Measurements from ENCODE around the gene PRPH.

Gene PRPH

DNA sequence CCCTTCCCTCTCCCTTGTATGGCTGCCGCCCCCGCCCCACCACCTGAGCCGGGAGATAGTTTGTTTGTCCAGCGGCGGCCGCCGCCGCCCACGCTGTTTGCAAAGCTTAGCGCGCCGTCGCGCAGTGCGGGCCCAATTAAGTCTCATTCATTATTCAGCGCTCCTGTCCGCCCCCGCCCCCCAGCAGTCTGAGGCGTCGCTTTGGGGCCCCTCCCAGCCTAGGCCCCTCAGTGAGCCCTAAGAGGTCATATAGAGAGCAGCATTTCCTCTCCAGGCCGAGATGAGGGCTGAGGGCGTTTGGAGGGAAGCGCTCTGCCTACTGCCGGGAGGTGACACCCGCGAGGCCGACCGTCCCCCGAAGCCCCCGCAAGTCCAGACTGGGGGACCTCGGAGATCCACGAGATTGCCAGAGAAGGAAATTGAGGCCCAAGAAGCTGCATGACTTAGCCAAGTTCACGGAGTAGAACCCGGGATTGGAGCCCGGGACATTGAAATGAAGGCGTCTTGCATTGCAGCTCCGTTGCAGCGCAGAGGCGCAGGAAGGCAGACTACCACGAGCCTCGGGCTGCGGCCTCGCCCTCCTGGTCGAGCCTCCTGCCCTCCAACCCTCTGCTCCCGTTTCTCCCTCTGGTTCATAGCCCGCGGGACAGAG is 51.8 kb downstream of the PRPH start, which contains the start of gene DNAJC22:
TSS of gene DNAJC22 (plus strand) at position 230 of the 652 bp plus-strand sequence. CDS start 1,985 bp downstream, outside the sequence.
- no peak for DNase-seq (ENCODE audit: low spot score)

DNA sequence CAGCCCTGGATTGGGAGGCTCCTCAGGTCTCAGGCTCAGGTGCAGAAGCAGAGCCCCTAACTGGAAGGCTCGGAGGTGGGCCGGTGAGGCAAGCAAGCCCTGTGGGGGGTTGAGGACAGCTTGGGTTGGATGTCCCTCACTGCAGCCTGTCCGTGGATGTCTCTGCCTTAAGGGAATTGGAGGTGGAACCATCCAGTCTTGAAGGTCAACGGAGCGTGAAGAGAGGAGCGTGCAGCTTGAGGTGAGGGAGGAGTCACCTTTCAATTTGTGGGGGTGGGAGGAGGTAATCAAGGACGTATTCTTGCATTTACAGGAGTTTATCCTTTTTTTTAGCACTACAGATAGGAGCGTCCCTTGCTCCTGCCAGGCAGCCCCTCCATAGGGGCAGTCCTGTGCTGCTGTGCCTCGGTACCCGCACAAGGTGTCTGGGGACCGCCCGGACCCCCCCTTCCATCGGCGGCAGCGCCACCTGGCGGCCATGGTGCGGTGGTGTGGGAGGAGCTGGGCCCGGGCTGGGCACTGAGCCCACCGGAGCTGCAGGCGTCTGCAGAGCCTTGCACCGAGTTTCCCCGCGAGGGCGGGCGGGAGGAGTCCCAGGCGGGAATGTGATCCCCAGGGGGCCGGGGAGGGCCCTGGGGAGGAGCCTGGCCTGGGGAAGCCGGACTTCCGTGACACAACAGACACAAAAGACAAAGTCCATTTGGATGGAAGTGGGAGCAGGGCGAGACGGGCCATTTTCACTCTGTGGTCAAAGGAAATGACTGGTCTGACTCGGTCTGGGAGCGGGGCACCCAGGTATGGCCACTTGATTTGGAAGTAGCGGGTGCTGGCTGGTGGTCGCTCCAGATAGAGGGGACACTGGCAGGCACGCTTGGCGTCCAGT is 52.6 kb downstream of the PRPH start:
- peak; percentile 95 for DNase-seq (ENCODE audit: low spot score)

All from globus pallidus (tissue), 1 donor.